Fibroblast of lung (primary cell): ENCODE measurements around the gene NEXN. TPM values are rescaled to one million over a fixed set of nuclear protein-coding genes. Genes with fewer than 3 reads are reported as not detected.

Source experiments
- DNase-seq, 2 donors: peaks; one replicate each; pipeline versions ENCODE4 v3.0.0 to v3.0.0-alpha.2; 2010; ENCODE audit warnings: low read depth in 2 of 2
- H2AFZ ChIP-seq: 2 replicates; pipeline ENCODE4 v1.5.1; 2012; ENCODE audit warnings: low read length, control low read depth, inconsistent platforms
- H3K27ac ChIP-seq: 2 replicates; pipeline ENCODE4 v1.5.1; 2011; ENCODE audit warnings: low read length, control low read depth; ENCODE audit not compliant: insufficient read depth
- H3K27me3 ChIP-seq: 2 replicates; pipeline ENCODE4 v1.5.1; 2011; ENCODE audit warnings: mild to moderate bottlenecking, low read length; ENCODE audit not compliant: control insufficient read depth, insufficient read depth
- H3K36me3 ChIP-seq: 2 replicates; pipeline ENCODE4 v1.5.1; 2011; ENCODE audit warnings: low read length; ENCODE audit not compliant: control insufficient read depth, insufficient read depth
- H3K4me1 ChIP-seq: 2 replicates; pipeline ENCODE4 v1.5.1; 2011; ENCODE audit warnings: low read length; ENCODE audit not compliant: control insufficient read depth, insufficient read depth; ENCODE audit errors: extremely low read depth
- H3K4me2 ChIP-seq: 2 replicates; pipeline ENCODE4 v1.5.1; 2011; ENCODE audit warnings: low read length, control low read depth; ENCODE audit not compliant: insufficient read depth; ENCODE audit errors: extremely low read depth
- H3K4me3 ChIP-seq, 4 experiments: fragments of 200-600 bp in 1 of 4; sonication (generic) in 1 of 4; replicated peaks in 1 of 4; 2 replicates each; pipeline ENCODE4 v1.5.1; 2011 to 2016; ENCODE audit warnings: low read length in 4 of 4, low read depth in 3 of 4, mild to moderate bottlenecking in 3 of 4, control low read depth in 2 of 4, inconsistent platforms in 1 of 4, mixed read lengths in 1 of 4; ENCODE audit not compliant: insufficient read depth in 1 of 4; ENCODE audit errors: control extremely low read depth in 1 of 4
- H3K79me2 ChIP-seq: 2 replicates; pipeline ENCODE4 v1.5.1; 2012; ENCODE audit warnings: mild to moderate bottlenecking, low read length, inconsistent platforms; ENCODE audit not compliant: control insufficient read depth, insufficient read depth
- H3K9ac ChIP-seq: 2 replicates; pipeline ENCODE4 v1.5.1; 2011; ENCODE audit warnings: mild to moderate bottlenecking, low read length, control low read depth; ENCODE audit not compliant: insufficient read depth
- H3K9me3 ChIP-seq: 2 replicates; pipeline ENCODE4 v1.5.1; 2012; ENCODE audit warnings: low read depth, low read length; ENCODE audit not compliant: control insufficient read depth, insufficient read depth
- H4K20me1 ChIP-seq: 2 replicates; pipeline ENCODE4 v1.5.1; 2011; ENCODE audit warnings: low read length; ENCODE audit not compliant: control insufficient read depth, insufficient read depth; ENCODE audit errors: extremely low read depth
- CTCF ChIP-seq, 2 donors: IDR thresholded peaks in 1 of 2; conservative IDR thresholded peaks in 1 of 2; 1 replicate in 1 of 2; 2 replicates in 1 of 2; pipeline ENCODE4 v1.5.1; 2011 to 2012; ENCODE audit warnings: low read length in 2 of 2, control low read depth in 1 of 2, inconsistent platforms in 1 of 2, low read depth in 1 of 2, mild to moderate bottlenecking in 1 of 2
- EZH2 ChIP-seq: IDR thresholded peaks from 2 replicates; pipeline ENCODE4 v1.5.1; 2012; ENCODE audit warnings: low read length, control low read depth, mild to moderate bottlenecking; ENCODE audit errors: missing control alignments
- polyA plus RNA-seq, 2 donors: library from polyadenylated mRNA; depleted of rRNA in 1 of 2; stranded (reverse) in 1 of 2; unstranded in 1 of 2; fragments of >200 nt; gene quantifications; 2 replicates each; pipeline ENCODE4 v1.2.1, GENCODE V29; 2011 to 2012; ENCODE audit warnings: missing spikeins in 1 of 2
- total RNA-seq: library from RNA; depleted of rRNA; stranded (reverse); fragments of >200 nt; gene quantifications from 2 replicates; pipeline ENCODE4 v1.2.1, GENCODE V29; 2014

Gene NEXN
- total and polyA plus RNA-seq, 2 donors (not counting 1 experiment from before 2014, with no cell fraction given), result 24.4 to 49.0 TPM

- H3K79me2 ChIP-seq, result peaks cover 52% of the 10 kb centered on the region
- H2AFZ ChIP-seq, result no peak overlapping the region
- H4K20me1 ChIP-seq, result no peaks in the 10 kb centered on the region
- no peak overlapping the region for H3K27ac ChIP-seq
- H3K9ac ChIP-seq, result no peak overlapping the region
- peaks cover 2% of the 10 kb centered on the region for H3K4me1 ChIP-seq
- no peaks in the 10 kb centered on the region for H3K36me3 ChIP-seq
- H3K4me3 ChIP-seq, result no peak overlapping the region
- no peak for DNase-seq
- no peaks in the 10 kb centered on the region for H3K9me3 ChIP-seq
- no peak for TF ChIP-seq CTCF (conservative IDR thresholded peaks at IDR 0.05 in 1 of 2, IDR thresholded peaks at IDR 0.05 in 1 of 2; ENCODE audit: low read depth in 1 of 2, low read length in 2 of 2)
- no peak for TF ChIP-seq EZH2
- H3K4me2 ChIP-seq, result no peak overlapping the region
- no peaks in the 10 kb centered on the region for H3K27me3 ChIP-seq
These were observed 103.2 kb downstream of the NEXN start for GRCh38 chr1:77991638-77992037.

Other genes with a start within 250 kb of the NEXN start
- gene ZZZ3, start 206.0 kb upstream of the NEXN start, total RNA-seq, result 79.1 and 111 TPM in 2 replicates
- gene ZZZ3, start 206.0 kb upstream of the NEXN start, polyA plus RNA-seq, result 28.0 and 38.6 TPM in 2 replicates
- 110 and 126 TPM in 2 replicates for gene USP33, start 128.8 kb upstream of the NEXN start, total RNA-seq
- gene USP33, start 128.8 kb upstream of the NEXN start, polyA plus RNA-seq, result 47.1 and 63.7 TPM in 2 replicates
- gene MIGA1, start 109.0 kb upstream of the NEXN start, total RNA-seq, result 10.5 and 14.0 TPM in 2 replicates
- gene MIGA1, start 109.0 kb upstream of the NEXN start, polyA plus RNA-seq, result 7.6 and 10.3 TPM in 2 replicates
- 77.3 and 99.4 TPM in 2 replicates for gene FUBP1, start 90.4 kb downstream of the NEXN start, total RNA-seq
- gene FUBP1, start 90.4 kb downstream of the NEXN start, polyA plus RNA-seq, result 102 TPM in 2 replicates
- gene DNAJB4, start 116.3 kb downstream of the NEXN start, total RNA-seq, result 46.5 and 52.0 TPM in 2 replicates
- 45.7 and 78.7 TPM in 2 replicates for gene DNAJB4, start 116.3 kb downstream of the NEXN start, polyA plus RNA-seq
- 0.50 and 0.77 TPM in 2 replicates for gene GIPC2, start 157.3 kb downstream of the NEXN start, total RNA-seq
- gene GIPC2, start 157.3 kb downstream of the NEXN start, polyA plus RNA-seq, result 0.35 and 0.56 TPM in 2 replicates